K562 (cell line): Measurements from ENCODE around the gene ZNF438. TPM values are rescaled to one million over a fixed set of nuclear protein-coding genes. Genes with fewer than 3 reads are reported as not detected.

Experiments
- ATAC-seq: fragments of 200-7000 bp; cut with Tn5 transposase; 3 replicates; pipeline ENCODE4 v1.9.1; 2020; ENCODE audit warnings: moderate library complexity
- BruUV-seq: library from RNA; stranded (reverse); fragments of 400-500 nt; replicated peaks from 2 replicates; lab custom pipeline; 2021; lab: Mats Ljungman, UMichigan
- CTCF ChIA-PET: fragments of 300-600 bp; formaldehyde crosslinking; extraction: SDS; loops from one replicate; lab custom pipeline; 2021; ENCODE audit warnings: low intra/inter-chr PET ratio; lab: Yijun Ruan, JAX
- POLR2A ChIA-PET: fragments of 300-600, 350-650 bp; sonication (Branson Sonifier 250); formaldehyde crosslinking; extraction: SDS; loops from one replicate; lab custom pipeline; 2021; ENCODE audit warnings: antibody characterized with exemption, inconsistent platforms; lab: Yijun Ruan, JAX
- DNase-seq, 4 experiments: peaks; one replicate each; pipeline versions ENCODE4 v3.0.0 to v3.0.0-alpha.2; 2011 to 2018; ENCODE audit warnings: low spot score in 3 of 4, mixed read lengths in 3 of 4; ENCODE audit errors: extremely low read depth in 1 of 4
- FAIRE-seq: peaks from 2 replicates; lab custom pipeline; 2011; peaks lifted over from hg19 to GRCh38; lab: Jason Lieb, UNC
- H2AFZ ChIP-seq: 2 replicates; pipeline ENCODE4 v1.6.0; 2011; ENCODE audit warnings: low read depth, low read length, control low read depth, inconsistent platforms
- H3K27ac ChIP-seq: fragments of 200-600 bp; 3 replicates; pipeline ENCODE4 v1.8.0; 2011; ENCODE audit warnings: low read depth, mild to moderate bottlenecking, control low read depth, inconsistent platforms, low read length, moderate library complexity, mixed read lengths; ENCODE audit errors: extremely low read depth
- H3K27me3 ChIP-seq, 2 experiments: fragments of 300-600 bp in 1 of 2; 2 replicates in 1 of 2; 3 replicates in 1 of 2; pipeline versions ENCODE4 v1.6.0 to v1.8.0; 2011; ENCODE audit warnings: inconsistent platforms in 2 of 2, low read length in 2 of 2, mild to moderate bottlenecking in 1 of 2, mixed read lengths in 1 of 2, moderate library complexity in 1 of 2; ENCODE audit not compliant: control insufficient read depth in 2 of 2, insufficient read depth in 2 of 2
- H3K36me3 ChIP-seq: fragments of 300-600 bp; 3 replicates; pipeline ENCODE4 v1.8.0; 2011; ENCODE audit warnings: mild to moderate bottlenecking, low read length, inconsistent platforms; ENCODE audit not compliant: control insufficient read depth, insufficient read depth
- H3K4me1 ChIP-seq, 2 experiments: fragments of 200-600 bp in 1 of 2; replicated peaks in 1 of 2; 2 replicates in 1 of 2; 3 replicates in 1 of 2; pipeline versions ENCODE4 v1.5.1 to v1.8.0; 2011; ENCODE audit warnings: inconsistent platforms in 2 of 2, low read length in 2 of 2, mild to moderate bottlenecking in 1 of 2, mixed read lengths in 1 of 2, moderate library complexity in 1 of 2; ENCODE audit not compliant: control insufficient read depth in 2 of 2, insufficient read depth in 2 of 2
- H3K4me2 ChIP-seq: 2 replicates; pipeline ENCODE4 v1.6.1; 2011; ENCODE audit warnings: low read length, control low read depth, inconsistent platforms, mixed read lengths; ENCODE audit not compliant: insufficient read depth
- H3K4me3 ChIP-seq: fragments of 200-600 bp; sonication (generic), shearing (Covaris generic); 2 replicates; pipeline ENCODE4 v1.5.1; 2016; ENCODE audit warnings: control low read depth, inconsistent platforms
- H3K79me2 ChIP-seq: fragments of 200-600 bp; 3 replicates; pipeline ENCODE4 v1.8.0; 2011; ENCODE audit warnings: low read length, inconsistent platforms; ENCODE audit not compliant: control insufficient read depth, insufficient read depth
- H3K9ac ChIP-seq, 2 experiments: 2 replicates each; pipeline versions ENCODE4 v1.6.0 to v1.6.1; 2011; ENCODE audit warnings: low read depth in 2 of 2, low read length in 2 of 2, control low read depth in 1 of 2, inconsistent platforms in 1 of 2, mild to moderate bottlenecking in 1 of 2, mixed read lengths in 1 of 2; ENCODE audit not compliant: insufficient read depth in 1 of 2
- H3K9me1 ChIP-seq: one replicate; pipeline ENCODE4 v1.6.0; 2011; ENCODE audit warnings: inconsistent platforms, mild to moderate bottlenecking, low read length, moderate library complexity; ENCODE audit not compliant: control insufficient read depth, insufficient read depth
- H3K9me3 ChIP-seq: replicated peaks from 2 replicates; pipeline ENCODE4 v1.5.1; 2011; ENCODE audit warnings: low read depth, low read length, inconsistent platforms; ENCODE audit not compliant: control insufficient read depth, insufficient read depth
- H4K20me1 ChIP-seq: replicated peaks from 2 replicates; pipeline ENCODE4 v1.6.1; 2011; ENCODE audit warnings: low read length, inconsistent platforms, mixed read lengths; ENCODE audit not compliant: control insufficient read depth, insufficient read depth
- MAZ ChIP-seq, 2 experiments: fragments of 450-650 bp in 1 of 2; sonication (generic) in 1 of 2; formaldehyde crosslinking; IDR thresholded peaks in 1 of 2; conservative IDR thresholded peaks in 1 of 2; 2 replicates each; pipeline versions ENCODE4 v1.4.0 to v1.5.0; 2020; ENCODE audit warnings: mild to moderate bottlenecking in 1 of 2, missing genetic modification reagents in 1 of 2
- RAD21 ChIP-seq, 2 experiments: fragments of 250-450 bp in 1 of 2; fragments of 450-650 bp in 1 of 2; sonication (Bioruptor Pico) in 1 of 2; formaldehyde crosslinking in 1 of 2; IDR thresholded peaks in 1 of 2; conservative IDR thresholded peaks in 1 of 2; 2 replicates each; pipeline versions ENCODE4 v1.4.0 to v1.8.0; 2020 to 2022; ENCODE audit warnings: mild to moderate bottlenecking in 2 of 2, moderate library complexity in 1 of 2
- RREB1 ChIP-seq: fragments of 250-450 bp; sonication (Bioruptor Pico); IDR thresholded peaks from 2 replicates; pipeline ENCODE4 v1.4.0; 2020
- ZC3H11A ChIP-seq: IDR thresholded peaks from 2 replicates; pipeline ENCODE4 v1.6.1; 2012; ENCODE audit warnings: low read depth, low read length, improper control_type of control experiment
- WGBS: fragments of 100-300 bp; shearing (Covaris generic); methylation state at CpG from one replicate; pipeline ENCODE4 v1.1.6; 2016; ENCODE audit warnings: low coverage, mixed read lengths; ENCODE audit not compliant: insufficient coverage; ENCODE audit errors: missing lambda C conversion rate; 5-methylcytosine and 5-hydroxymethylcytosine counted together
- in situ Hi-C: fragments of 300-500 bp; cut with MboI; formaldehyde crosslinking; loops from 4 replicates; pipeline ENCODE4 v1.15.0; 2018; ENCODE audit warnings: inconsistent platforms, mixed read lengths
- intact Hi-C: fragments of 100-400 bp; cut with micrococcal nuclease; formaldehyde crosslinking; loops from 2 replicates; pipeline ENCODE4 v1.14.2; 2022
- polyA plus RNA-seq, 8 experiments: library from polyadenylated mRNA; depleted of rRNA in 4 of 8; stranded (reverse) in 5 of 8; unstranded in 3 of 8; fragments of >200 nt; fragmentation: Nextera tagmentation in 2 of 8; fragmentation: Illumina TruSeq in 1 of 8; extraction: Ambion mirVana in 2 of 8; extraction: Trizol in 1 of 8; gene quantifications; 2 replicates each; pipeline versions ENCODE4 v1.2.1 to v1.2.3, GENCODE V29; 2011 to 2014; ENCODE audit warnings: inconsistent platforms in 1 of 8, missing spikeins in 1 of 8
- total RNA-seq, 7 experiments: library from RNA; depleted of rRNA in 6 of 7; stranded (reverse); fragments of >200 nt in 6 of 7; fragmentation: Illumina TruSeq in 2 of 7; extraction: Trizol in 2 of 7; gene quantifications; 2 replicates each; pipeline versions ENCODE4 v1.2.1 to v1.2.3, GENCODE V29; 2011 to 2021; ENCODE audit warnings: low replicate concordance in 1 of 7

ZNF438 gene
- total and polyA plus RNA-seq, 9 of the 15 experiments (the other 6 are each of a cell fraction or from before 2014, with no cell fraction given) = 0.45 to 1.5 (median 0.91) TPM

- no peak for TF ChIP-seq RAD21 (CRISPR knock-in tag; conservative IDR thresholded peaks at IDR 0.05 in 1 of 2, IDR thresholded peaks at IDR 0.05 in 1 of 2)
- TF ChIP-seq, all 486 proteins: peak for 0
Measured at GRCh38 chr10:31035266-31035798, 3.7 kb upstream of the ZNF438 start (continued).

GRCh38 chr10:31034098-31034909 lies 2.6 kb upstream of the ZNF438 start:
- ChIA-PET CTCF (no interaction called here), POLR2A (interaction anchor here (0.5 to 0.6 kb wide), 2 partner anchors 27 to 441 kb away, joined by 3 to 4 read pairs; no protein-coding TSS in a partner anchor)
- FAIRE-seq = no peak
- Histone ChIP-seq H4K20me1 (no peaks in the 10 kb centered on the region), H3K79me2 (no peaks in the 10 kb centered on the region), H3K9me3 (no peaks in the 10 kb centered on the region), H3K27ac (no peak overlapping the region), H3K9ac (no peak overlapping the region)
- WGBS = 17% methylated on average over 2 of the region's 2 CpGs
- in situ Hi-C loops = no loop called here
- ATAC-seq = no peak
- TF ChIP-seq RREB1 (CRISPR knock-in tag) (no peak), MAZ (CRISPR knock-in tag; conservative IDR thresholded peaks at IDR 0.05 in 1 of 2, IDR thresholded peaks at IDR 0.05 in 1 of 2) (no peak), ZC3H11A (no peak)
- TF ChIP-seq, all 486 proteins: peak for 0
- no peaks in the 10 kb centered on the region for H3K9me1 ChIP-seq
- no peak overlapping the region for H3K4me2 ChIP-seq
- no peak overlapping the region for H3K4me3 ChIP-seq
- no peak for DNase-seq
- intact Hi-C loops = no loop called here
- BruUV-seq = no TSS peak
- H3K4me1 ChIP-seq = peaks cover 8 to 18% of the 10 kb centered on the region in 2 experiments; a peak in 4 of 5 replicates
- no peaks in the 10 kb centered on the region for H3K36me3 ChIP-seq
- H3K27me3 ChIP-seq = peaks cover 0 to 3% of the 10 kb centered on the region in 2 experiments; a peak in 1 of 5 replicates
- no peak overlapping the region for H2AFZ ChIP-seq
